CD14-positive monocyte (primary cell): ENCODE measurements around the gene B4GALT2. TPM values are rescaled to one million over a fixed set of nuclear protein-coding genes. Genes with fewer than 3 reads are reported as not detected.

ENCODE experiments used
- DNase-seq, 3 donors: peaks; one replicate each; pipeline ENCODE4 v3.0.0-alpha.2; 2011 to 2022
- H2AFZ ChIP-seq: 2 replicates; pipeline ENCODE4 v1.6.0; 2012; ENCODE audit warnings: mild to moderate bottlenecking, low read depth, low read length, inconsistent platforms; ENCODE audit not compliant: insufficient read depth, poor library complexity, severe bottlenecking
- H3K27ac ChIP-seq, 2 donors: 1 replicate in 1 of 2; 2 replicates in 1 of 2; pipeline ENCODE4 v1.5.1; 2012 to 2013; ENCODE audit warnings: low read length in 2 of 2, control low read depth in 1 of 2, inconsistent platforms in 1 of 2, low read depth in 1 of 2, mild to moderate bottlenecking in 1 of 2
- H3K27me3 ChIP-seq, 2 donors: one replicate each; pipeline versions ENCODE4 v1.6.0 to v1.6.1; 2011 to 2013; ENCODE audit warnings: low read length in 2 of 2; ENCODE audit not compliant: control insufficient read depth in 2 of 2, insufficient read depth in 2 of 2
- H3K36me3 ChIP-seq, 2 donors: replicated peaks in 1 of 2; 1 replicate in 1 of 2; 2 replicates in 1 of 2; pipeline versions ENCODE4 v1.5.1 to v1.6.1; 2012 to 2013; ENCODE audit warnings: low read length in 2 of 2, control low read depth in 1 of 2, inconsistent platforms in 1 of 2, mild to moderate bottlenecking in 1 of 2; ENCODE audit not compliant: insufficient read depth in 2 of 2, control insufficient read depth in 1 of 2
- H3K4me1 ChIP-seq, 2 donors: 1 replicate in 1 of 2; 2 replicates in 1 of 2; pipeline versions ENCODE4 v1.5.1 to v1.6.1; 2012 to 2013; ENCODE audit warnings: low read length in 2 of 2, control low read depth in 1 of 2, inconsistent platforms in 1 of 2, mild to moderate bottlenecking in 1 of 2, moderate library complexity in 1 of 2; ENCODE audit not compliant: insufficient read depth in 2 of 2, control insufficient read depth in 1 of 2
- H3K4me2 ChIP-seq: replicated peaks from 2 replicates; pipeline ENCODE3; 2012; ENCODE audit warnings: low read length, moderate library complexity, mild to moderate bottlenecking; ENCODE audit not compliant: poor library complexity, severe bottlenecking; ENCODE audit errors: extremely low read depth
- H3K4me3 ChIP-seq, 3 experiments: fragments of 200-600 bp in 1 of 3; sonication (generic) in 1 of 3; replicated peaks in 1 of 3; 1 replicate in 2 of 3; 2 replicates in 1 of 3; pipeline ENCODE4 v1.5.1; 2011 to 2013; ENCODE audit warnings: low read length in 3 of 3, mild to moderate bottlenecking in 3 of 3, control low read depth in 2 of 3, low read depth in 2 of 3, inconsistent platforms in 1 of 3, moderate library complexity in 1 of 3
- H3K79me2 ChIP-seq: 2 replicates; pipeline ENCODE4 v1.6.0; 2012; ENCODE audit warnings: mild to moderate bottlenecking, control low read depth, inconsistent platforms, low read length, moderate library complexity; ENCODE audit not compliant: insufficient read depth
- H3K9ac ChIP-seq: 2 replicates; pipeline ENCODE4 v1.6.0; 2017; ENCODE audit warnings: low read length, mild to moderate bottlenecking; ENCODE audit not compliant: insufficient read depth, poor library complexity, severe bottlenecking
- H3K9me3 ChIP-seq, 2 donors: replicated peaks in 1 of 2; 1 replicate in 1 of 2; 2 replicates in 1 of 2; pipeline versions ENCODE4 v1.5.1 to v1.6.1; 2012 to 2013; ENCODE audit warnings: low read length in 2 of 2, control low read depth in 1 of 2; ENCODE audit not compliant: control insufficient read depth in 1 of 2, insufficient read depth in 1 of 2
- H4K20me1 ChIP-seq: 2 replicates; pipeline ENCODE4 v1.6.0; 2012; ENCODE audit warnings: mild to moderate bottlenecking, low read length, control low read depth, moderate library complexity; ENCODE audit not compliant: insufficient read depth
- H3K27ac Mint-ChIP-seq, 7 donors: one replicate each; pipeline ENCODE4 v1.8.0; 2020; ENCODE audit warnings: mild to moderate bottlenecking in 7 of 7, mixed read lengths in 7 of 7, moderate library complexity in 6 of 7, inconsistent platforms in 2 of 7
- H3K27me3 Mint-ChIP-seq, 3 donors: one replicate each; pipeline ENCODE4 v1.8.0; 2021 to 2022; ENCODE audit warnings: low read depth in 3 of 3, mild to moderate bottlenecking in 3 of 3, mixed read lengths in 3 of 3, moderate library complexity in 3 of 3, inconsistent platforms in 1 of 3
- H3K36me3 Mint-ChIP-seq, 2 donors: one replicate each; pipeline ENCODE4 v1.8.0; 2020; ENCODE audit warnings: mixed read lengths in 2 of 2, inconsistent platforms in 1 of 2, mild to moderate bottlenecking in 1 of 2
- H3K4me1 Mint-ChIP-seq: one replicate; pipeline ENCODE4 v1.8.0; 2020; ENCODE audit warnings: mild to moderate bottlenecking, mixed read lengths
- H3K4me3 Mint-ChIP-seq, 2 donors: one replicate each; pipeline ENCODE4 v1.8.0; 2020; ENCODE audit warnings: mild to moderate bottlenecking in 2 of 2, mixed read lengths in 2 of 2, moderate library complexity in 1 of 2
- H3K9me3 Mint-ChIP-seq, 7 donors: one replicate each; pipeline ENCODE4 v1.8.0; 2020 to 2022; ENCODE audit warnings: mixed read lengths in 7 of 7, mild to moderate bottlenecking in 6 of 7, moderate library complexity in 6 of 7, inconsistent platforms in 2 of 7
- CTCF ChIP-seq: fragments of 200-600 bp; IDR thresholded peaks from one replicate; pipeline ENCODE4 v1.8.0; 2022; ENCODE audit warnings: antibody characterized with exemption, mild to moderate bottlenecking
- WGBS: methylation state at CpG from one replicate; pipeline ENCODE4 v1.1.5; 2013; ENCODE audit warnings: missing lambda C conversion rate; ENCODE audit not compliant: insufficient coverage; 5-methylcytosine and 5-hydroxymethylcytosine counted together
- intact Hi-C, 2 donors: fragments of 100-400 bp; cut with micrococcal nuclease; formaldehyde crosslinking; loops; one replicate each; pipeline versions ENCODE4 v1.15.0 to v1.15.1; 2023
- polyA plus RNA-seq, 3 donors: library from polyadenylated mRNA; depleted of rRNA in 1 of 3; unstranded in 2 of 3; stranded (reverse) in 1 of 3; fragments of 300-500 nt in 2 of 3; fragments of >200 nt in 1 of 3; fragmentation: Illumina TruSeq in 2 of 3; gene quantifications; 1 replicate in 2 of 3; 2 replicates in 1 of 3; pipeline ENCODE4 v1.2.3, GENCODE V29; 2012 to 2021

Gene B4GALT2
- polyA plus RNA-seq, 3 donors, result 0.30 to 0.35 TPM; not detected in 1

- H3K79me2 ChIP-seq, result no peaks in the 10 kb centered on the region
- no peaks in the 10 kb centered on the region for H3K27me3 ChIP-seq
- Mint-ChIP-seq H3K27ac (no peak overlapping the region), H3K4me3 (no peak overlapping the region), H3K4me1 (peaks cover 4% of the 10 kb centered on the region), H3K36me3 (no peaks in the 10 kb centered on the region), H3K9me3 (no peaks in the 10 kb centered on the region), H3K27me3 (peaks cover 1 to 12% (median 4%) of the 10 kb centered on the region in 3 donors)
- H3K4me1 ChIP-seq, result no peaks in the 10 kb centered on the region
- peak overlapping the region; percentile 29 for H2AFZ ChIP-seq
- no peak for TF ChIP-seq CTCF
- no peak overlapping the region for H3K27ac ChIP-seq
- WGBS, result 100% methylated on average over 1 of the region's 2 CpGs
- intact Hi-C loops, result no loop called here
- H3K4me3 ChIP-seq, result no peak overlapping the region
- no peak overlapping the region for H3K4me2 ChIP-seq
- no peaks in the 10 kb centered on the region for H3K9me3 ChIP-seq
- no peaks in the 10 kb centered on the region for H3K36me3 ChIP-seq
- no peaks in the 10 kb centered on the region for H4K20me1 ChIP-seq
- DNase-seq, result no peak
- H3K9ac ChIP-seq, result no peak overlapping the region
These were observed 33.4 kb downstream of the B4GALT2 start for GRCh38 chr1:44012404-44012803.

GRCh38 chr1:44012941-44013609, 34.1 kb downstream of the B4GALT2 start:
- Histone ChIP-seq H4K20me1 (no peaks in the 10 kb centered on the region), H3K79me2 (no peaks in the 10 kb centered on the region), H3K27me3 (no peaks in the 10 kb centered on the region), H3K4me2 (no peak overlapping the region), H3K27ac (no peak overlapping the region), H2AFZ (peak overlapping the region; percentile 29), H3K36me3 (no peaks in the 10 kb centered on the region), H3K4me1 (no peaks in the 10 kb centered on the region), H3K9me3 (no peaks in the 10 kb centered on the region), H3K9ac (no peak overlapping the region), H3K4me3 (no peak overlapping the region)
- 9% methylated on average over 13 of the region's 13 CpGs for WGBS
- DNase-seq, result no peak
- Mint-ChIP-seq H3K9me3 (no peaks in the 10 kb centered on the region), H3K4me3 (no peak overlapping the region), H3K27ac (no peak overlapping the region), H3K4me1 (peaks cover 4% of the 10 kb centered on the region), H3K27me3 (peaks cover 1 to 11% (median 4%) of the 10 kb centered on the region in 3 donors), H3K36me3 (no peaks in the 10 kb centered on the region)
- intact Hi-C loops, result no loop called here
- TF ChIP-seq CTCF, result no peak
